Aorta (tissue), 5 donors: ENCODE measurements around the gene COCH. TPM values are rescaled to one million over a fixed set of nuclear protein-coding genes. Genes with fewer than 3 reads are reported as not detected.

ENCODE experiments used
- ATAC-seq: fragments of 200-7000 bp; cut with Tn5 transposase; one replicate; pipeline ENCODE4 v1.9.1; 2022; ENCODE audit warnings: moderate library complexity; ENCODE audit not compliant: low FRiP score
- DNase-seq, 2 donors: peaks; one replicate each; pipeline ENCODE4 v3.0.0-alpha.2; 2020
- H3K27ac ChIP-seq, 2 donors: one replicate each; pipeline ENCODE4 v1.5.1; 2013; ENCODE audit warnings: low read length in 2 of 2, mild to moderate bottlenecking in 2 of 2, moderate library complexity in 2 of 2, control low read depth in 1 of 2, inconsistent platforms in 1 of 2, low read depth in 1 of 2
- H3K27me3 ChIP-seq, 2 donors: one replicate each; pipeline ENCODE4 v1.6.1; 2013; ENCODE audit warnings: control low read depth in 1 of 2, low read length in 1 of 2, mild to moderate bottlenecking in 1 of 2, moderate library complexity in 1 of 2; ENCODE audit not compliant: insufficient read depth in 2 of 2, control insufficient read depth in 1 of 2
- H3K36me3 ChIP-seq, 2 donors: one replicate each; pipeline ENCODE4 v1.6.1; 2013; ENCODE audit warnings: control low read depth in 1 of 2, low read length in 1 of 2, mild to moderate bottlenecking in 1 of 2; ENCODE audit not compliant: insufficient read depth in 2 of 2, control insufficient read depth in 1 of 2
- H3K4me1 ChIP-seq, 2 donors: one replicate each; pipeline ENCODE4 v1.6.1; 2013; ENCODE audit warnings: low read length in 2 of 2, control low read depth in 1 of 2, mild to moderate bottlenecking in 1 of 2, moderate library complexity in 1 of 2; ENCODE audit not compliant: insufficient read depth in 2 of 2, control insufficient read depth in 1 of 2
- H3K4me3 ChIP-seq, 2 donors: one replicate each; pipeline ENCODE4 v1.5.1; 2013; ENCODE audit warnings: low read length in 2 of 2, control low read depth in 1 of 2, mild to moderate bottlenecking in 1 of 2
- H3K9me3 ChIP-seq: one replicate; pipeline ENCODE4 v1.6.1; 2013; ENCODE audit warnings: mild to moderate bottlenecking, low read length; ENCODE audit not compliant: control insufficient read depth
- WGBS, 2 donors: extraction: QIAGEN DNeasy Blood & Tissue Kit; methylation state at CpG; one replicate each; pipeline ENCODE4 v1.1.7; 2013; 5-methylcytosine and 5-hydroxymethylcytosine counted together
- intact Hi-C, 2 donors: fragments of 100-400 bp; cut with DNase I; formaldehyde crosslinking; loops; one replicate each; pipeline versions ENCODE4 v1.14.2 to v1.15.0; 2022
- polyA plus RNA-seq, 2 donors: library from polyadenylated mRNA; stranded (reverse); fragments of 200-250 nt; gene quantifications; one replicate each; pipeline ENCODE4 v1.2.3, GENCODE V29; 2013
- total RNA-seq, 2 donors: library from RNA; stranded (reverse); fragmentation: NEBNext Ultra II Directional; extraction: Animal tissue kit (Norgen Biotek cat#: 25700); gene quantifications; one replicate each; pipeline ENCODE4 v1.2.1, GENCODE V29; 2021
- donor health status: healthy with polysubstance abuse.
- donor health status: Bipolar disorder and iron deficiency.
- donor health status: DM: no; HTN: no; CAD: no.
- donor health status: DM: no; HTN: no; CAD: no.
- donor health status: DM: yes; HTN: yes; CAD: no.

COCH gene
- total and polyA plus RNA-seq, 4 donors, result 0.90 to 2.9 (median 1.6) TPM

- intact Hi-C loops, result no loop called here
- Histone ChIP-seq H3K9me3 (no peaks in the 10 kb centered on the region), H3K4me3 (no peak overlapping the region), H3K36me3 (peaks cover 0 to 2% of the 10 kb centered on the region in 2 donors), H3K27me3 (no peaks in the 10 kb centered on the region), H3K4me1 (no peaks in the 10 kb centered on the region), H3K27ac (no peak overlapping the region)
- no peak for ATAC-seq
- no peak for DNase-seq
Measured at GRCh38 chr14:30906752-30907658, 32.6 kb downstream of the COCH start.

DNA sequence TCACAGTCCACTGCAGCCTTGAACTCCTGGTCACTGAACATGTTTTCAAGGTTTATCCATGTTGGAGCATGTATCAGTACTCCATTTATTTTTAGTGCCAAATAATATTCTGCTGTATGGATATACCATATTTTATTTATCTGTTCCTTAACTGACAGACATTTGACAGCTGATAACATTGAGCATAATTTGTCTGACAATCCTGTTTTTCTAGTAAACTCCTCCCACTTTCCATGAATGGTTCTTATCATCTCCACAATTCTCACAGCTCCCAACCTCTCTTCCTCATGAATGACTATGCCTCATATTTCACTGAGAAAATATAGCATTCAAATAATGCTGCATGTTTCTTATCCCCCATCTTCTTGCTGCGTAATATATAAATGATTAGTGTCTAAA is 33.3 kb downstream of the COCH start:
- Histone ChIP-seq H3K27ac (no peak overlapping the region), H3K27me3 (no peaks in the 10 kb centered on the region), H3K36me3 (peaks cover 0 to 2% of the 10 kb centered on the region in 2 donors), H3K9me3 (no peaks in the 10 kb centered on the region), H3K4me1 (no peaks in the 10 kb centered on the region), H3K4me3 (no peak overlapping the region)
- DNase-seq (no peak), ATAC-seq (no peak)
- WGBS, 2 donors, result 92 to 94% methylated on average over 1 of the region's 1 CpG
- intact Hi-C loops, result no loop called here

- no peaks in the 10 kb centered on the region for H3K36me3 ChIP-seq
- intact Hi-C loops, result no loop called here
- H3K27ac ChIP-seq, result no peak overlapping the region
- no peak for ATAC-seq
- 86 to 90% methylated on average over 2 of the region's 2 CpGs for WGBS, 2 donors
- H3K4me3 ChIP-seq, result no peak overlapping the region
- H3K4me1 ChIP-seq, result no peaks in the 10 kb centered on the region
- DNase-seq, result no peak
- H3K27me3 ChIP-seq, result no peaks in the 10 kb centered on the region
- no peaks in the 10 kb centered on the region for H3K9me3 ChIP-seq
Measured at GRCh38 chr14:30908826-30909225, 34.5 kb downstream of the COCH start.

- WGBS, 2 donors, result 91 to 95% methylated on average over 1 of the region's 1 CpG
- Histone ChIP-seq H3K27ac (no peak overlapping the region), H3K36me3 (no peaks in the 10 kb centered on the region), H3K4me3 (no peak overlapping the region), H3K4me1 (no peaks in the 10 kb centered on the region), H3K9me3 (no peaks in the 10 kb centered on the region), H3K27me3 (no peaks in the 10 kb centered on the region)
- DNase-seq (no peak), ATAC-seq (no peak)
- intact Hi-C loops, result no loop called here
Measured at GRCh38 chr14:30914812-30915211, 40.5 kb downstream of the COCH start.

- Histone ChIP-seq H3K27me3 (no peaks in the 10 kb centered on the region), H3K36me3 (no peaks in the 10 kb centered on the region), H3K4me3 (no peak overlapping the region), H3K9me3 (no peaks in the 10 kb centered on the region), H3K27ac (no peak overlapping the region), H3K4me1 (no peaks in the 10 kb centered on the region)
- DNase-seq (no peak), ATAC-seq (no peak)
- intact Hi-C loops, result no loop called here
- 19 to 23% methylated on average over 2 of the region's 2 CpGs for WGBS, 2 donors
Measured at GRCh38 chr14:30915596-30915995, 41.2 kb downstream of the COCH start.

DNA sequence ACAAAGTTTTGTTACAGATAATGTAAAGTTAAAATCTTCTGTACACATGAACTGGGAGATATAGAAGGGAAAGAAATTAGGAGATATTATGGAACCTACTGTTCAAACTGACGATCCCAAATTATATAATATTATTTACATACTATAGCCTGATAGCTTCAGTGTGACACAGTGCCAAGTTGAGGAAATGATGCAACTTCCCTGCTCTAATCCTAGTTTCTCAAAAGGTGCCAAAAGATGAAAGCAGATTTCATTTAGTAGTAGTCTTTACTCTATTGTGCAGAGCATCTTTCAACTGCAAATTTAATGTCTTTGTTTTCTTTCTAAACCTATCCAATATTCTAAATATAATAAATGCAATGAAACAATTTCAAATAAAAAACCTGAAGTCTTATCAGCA is 46.9 kb downstream of the COCH start:
- 82 to 84% methylated on average over 1 of the region's 1 CpG for WGBS, 2 donors
- Histone ChIP-seq H3K4me3 (no peak overlapping the region), H3K9me3 (no peaks in the 10 kb centered on the region), H3K27me3 (no peaks in the 10 kb centered on the region), H3K27ac (no peak overlapping the region), H3K36me3 (peaks cover 0 to 2% of the 10 kb centered on the region in 2 donors), H3K4me1 (no peaks in the 10 kb centered on the region)
- intact Hi-C loops, result no loop called here
- no peak for DNase-seq
- ATAC-seq, result no peak

GRCh38 chr14:30921788-30922187 is 47.4 kb downstream of the COCH start:
- intact Hi-C loops, result no loop called here
- no peak for ATAC-seq
- H3K4me1 ChIP-seq, result no peaks in the 10 kb centered on the region
- no peak overlapping the region for H3K27ac ChIP-seq
- H3K27me3 ChIP-seq, result no peaks in the 10 kb centered on the region
- H3K36me3 ChIP-seq, result peaks cover 0 to 2% of the 10 kb centered on the region in 2 donors
- WGBS, 2 donors, result 95 to 96% methylated on average over 2 of the region's 2 CpGs
- DNase-seq, result no peak
- H3K9me3 ChIP-seq, result no peaks in the 10 kb centered on the region
- H3K4me3 ChIP-seq, result no peak overlapping the region

- H3K4me1 ChIP-seq, result no peaks in the 10 kb centered on the region
- H3K27ac ChIP-seq, result no peak overlapping the region
- peaks cover 0 to 2% of the 10 kb centered on the region in 2 donors for H3K36me3 ChIP-seq
- DNase-seq (no peak), ATAC-seq (no peak)
- H3K9me3 ChIP-seq, result no peaks in the 10 kb centered on the region
- intact Hi-C loops, result no loop called here
- WGBS, 2 donors, result 76 to 81% methylated on average over 2 of the region's 2 CpGs
- no peaks in the 10 kb centered on the region for H3K27me3 ChIP-seq
- H3K4me3 ChIP-seq, result no peak overlapping the region
Measured at GRCh38 chr14:30925254-30925653, 50.9 kb downstream of the COCH start.

GRCh38 chr14:30928462-30928861 is 54.1 kb downstream of the COCH start:
- Histone ChIP-seq H3K36me3 (peaks cover 0 to 2% of the 10 kb centered on the region in 2 donors), H3K9me3 (no peaks in the 10 kb centered on the region), H3K4me3 (no peak overlapping the region), H3K4me1 (peaks cover 0 to 1% of the 10 kb centered on the region in 2 donors), H3K27ac (no peak overlapping the region), H3K27me3 (no peaks in the 10 kb centered on the region)
- intact Hi-C loops, result no loop called here
- no peak for ATAC-seq
- no peak for DNase-seq
